OCI-LY7 (cell line): ENCODE data around the gene UBE2E1. TPM values are rescaled to one million over a fixed set of nuclear protein-coding genes. Genes with fewer than 3 reads are reported as not detected.
A peak's percentile ranks its signal among the peaks of the same experiment; 100 is the strongest.
"Not testable (repeated sequence)": the region's sequence is repeated elsewhere in the genome, so short reads cannot be mapped to it uniquely, and the experiment has no call there.

ENCODE experiments used
- BruUV-seq: library from RNA; stranded (reverse); fragments of 400-500 nt; replicated peaks from 2 replicates; lab custom pipeline; 2021; lab: Mats Ljungman, UMichigan
- CTCF ChIA-PET: fragments of 300-600 bp; sonication (Branson Sonifier 250); formaldehyde crosslinking; loops from one replicate; lab custom pipeline; 2022; ENCODE audit warnings: antibody characterized with exemption; ENCODE audit not compliant: unreplicated experiment; lab: Charles Lee
- POLR2A ChIA-PET: fragments of 300-600 bp; sonication (Branson Sonifier 250); formaldehyde crosslinking; loops from one replicate; lab custom pipeline; 2022; ENCODE audit warnings: antibody characterized with exemption; lab: Charles Lee
- DNase-seq: peaks from one replicate; pipeline ENCODE4 v3.0.0-alpha.2; 2015; ENCODE audit warnings: low spot score
- H2AFZ ChIP-seq: fragments of 200-600 bp; sonication (generic), shearing (Covaris generic); 2 replicates; pipeline ENCODE4 v1.6.1; 2014; ENCODE audit warnings: mild to moderate bottlenecking, antibody characterized with exemption, low read length, moderate library complexity
- H3K27ac ChIP-seq: fragments of 200-600 bp; sonication (generic); 2 replicates; pipeline ENCODE4 v1.5.1; 2014; ENCODE audit warnings: mixed run types, low read depth, mild to moderate bottlenecking, moderate library complexity, low read length, inconsistent platforms; ENCODE audit not compliant: poor library complexity, severe bottlenecking
- H3K36me3 ChIP-seq: fragments of 200-600 bp; sonication (generic); 2 replicates; pipeline ENCODE4 v1.6.1; 2014; ENCODE audit warnings: mild to moderate bottlenecking, antibody characterized with exemption, low read length, moderate library complexity, mixed read lengths; ENCODE audit not compliant: insufficient read depth
- H3K4me1 ChIP-seq: fragments of 200-600 bp; sonication (generic); 2 replicates; pipeline ENCODE4 v1.5.1; 2014; ENCODE audit warnings: mild to moderate bottlenecking, low read length; ENCODE audit not compliant: insufficient read depth, poor library complexity, severe bottlenecking
- H3K4me2 ChIP-seq: fragments of 200-600 bp; sonication (generic); 2 replicates; pipeline ENCODE4 v1.6.1; 2014; ENCODE audit warnings: mild to moderate bottlenecking, low read length
- H3K4me3 ChIP-seq: fragments of 200-600 bp; sonication (generic); 2 replicates; pipeline ENCODE4 v1.5.1; 2014; ENCODE audit warnings: mild to moderate bottlenecking, low read depth, low read length; ENCODE audit not compliant: poor library complexity, severe bottlenecking
- H3K79me2 ChIP-seq: fragments of 200-600 bp; sonication (generic); 2 replicates; pipeline ENCODE4 v1.6.1; 2016; ENCODE audit warnings: low read depth, mild to moderate bottlenecking, low read length, moderate library complexity, mixed read lengths; ENCODE audit not compliant: insufficient read depth
- H3K9me2 ChIP-seq: fragments of 200-600 bp; sonication (generic); 2 replicates; pipeline ENCODE4 v1.6.1; 2016; ENCODE audit warnings: mild to moderate bottlenecking, low read length, mixed read lengths; ENCODE audit not compliant: insufficient read depth
- H3K9me3 ChIP-seq: fragments of 200-600 bp; sonication (generic); 2 replicates; pipeline ENCODE4 v1.6.1; 2014; ENCODE audit warnings: mild to moderate bottlenecking, mixed run types, low read length, mixed read lengths
- H4K20me1 ChIP-seq: fragments of 200-600 bp; sonication (generic); 2 replicates; pipeline ENCODE4 v1.6.1; 2014; ENCODE audit warnings: mild to moderate bottlenecking, antibody characterized with exemption, low read length, moderate library complexity, mixed read lengths; ENCODE audit not compliant: insufficient read depth
- EZH2phosphoT487 ChIP-seq: fragments of 200-600 bp; sonication (generic); IDR thresholded peaks from 2 replicates; pipeline ENCODE4 v1.6.1; 2018; ENCODE audit warnings: low read depth, borderline replicate concordance, mild to moderate bottlenecking, mixed run types, antibody characterized with exemption, low read length, moderate library complexity, mixed read lengths
- intact Hi-C: fragments of 100-400 bp; cut with micrococcal nuclease; formaldehyde crosslinking; loops from one replicate; pipeline ENCODE4 v1.10.0; 2022; ENCODE audit not compliant: unreplicated experiment
- total RNA-seq, 2 experiments: library from RNA; depleted of rRNA in 1 of 2; stranded (reverse); fragments of >200 nt in 1 of 2; shearing (Covaris generic) in 1 of 2; gene quantifications; 2 replicates each; pipeline ENCODE4 v1.2.3, GENCODE V29; 2014 to 2022
- TF ChIP-seq, protein P1 (sequence below): fragments of 200-600 bp; sonication (generic); conservative IDR thresholded peaks from 2 replicates; pipeline ENCODE4 v1.5.1; 2014; ENCODE audit warnings: mild to moderate bottlenecking, antibody characterized with exemption, low read length, moderate library complexity, mixed read lengths

The UBE2E1 gene
- total RNA-seq, 2 experiments from 2014 or later = 126 to 142 TPM

DNA sequence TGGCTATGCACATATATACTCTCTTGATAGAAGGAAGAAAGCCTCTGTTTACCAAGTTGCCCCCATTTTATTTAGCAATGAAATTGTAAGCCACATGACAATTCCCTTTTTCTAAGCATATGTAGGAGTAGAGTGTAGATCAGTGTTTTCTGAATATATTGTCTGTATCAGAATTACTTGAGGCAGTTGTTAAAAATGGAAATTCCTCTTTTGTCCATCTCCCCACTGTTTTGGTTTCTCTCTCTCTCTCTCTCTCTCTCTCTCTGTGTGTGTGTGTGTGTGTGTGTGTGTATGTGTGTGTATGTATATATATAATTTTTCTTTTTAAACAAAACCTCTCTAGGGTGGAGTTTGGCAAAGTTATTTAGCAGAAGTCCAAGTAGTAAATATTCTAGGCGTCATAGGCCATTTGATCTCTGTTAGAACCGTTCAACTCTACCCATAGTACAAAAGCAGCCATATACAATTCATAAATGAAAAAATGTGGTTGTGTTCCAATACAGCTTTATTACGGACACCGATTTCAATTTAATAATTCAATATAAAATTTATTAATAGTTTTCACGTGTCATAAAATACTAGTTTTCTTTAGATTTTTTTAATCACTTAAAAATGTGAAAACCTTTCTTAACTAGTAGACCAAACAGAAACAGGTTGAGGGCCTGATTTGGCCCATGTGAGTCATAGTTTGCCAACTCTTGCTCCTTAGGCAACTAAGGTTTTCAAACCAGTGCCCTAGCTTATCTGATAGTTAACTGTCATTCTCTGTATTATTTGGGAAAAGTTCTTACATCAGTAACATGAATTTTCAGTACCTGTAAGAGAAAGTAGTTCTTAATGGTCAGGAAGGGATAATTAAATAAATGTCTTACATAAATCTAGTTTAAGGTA is 39.8 kb downstream of the UBE2E1 start:
- Histone ChIP-seq H3K79me2 (peaks cover 71% of the 10 kb centered on the region), H4K20me1 (peaks cover 5% of the 10 kb centered on the region; the same call in 1 of the 2 replicates), H3K4me3 (no peak overlapping the region), H3K36me3 (peaks cover 10% of the 10 kb centered on the region; the same call in 1 of the 2 replicates), H3K27ac (no peak overlapping the region), H3K9me2 (no peaks in the 10 kb centered on the region), H3K4me2 (no peak overlapping the region), H3K9me3 (no peaks in the 10 kb centered on the region), H3K4me1 (peaks cover 6% of the 10 kb centered on the region), H2AFZ (no peak overlapping the region)
- ChIA-PET POLR2A (interaction anchor here (0.7 to 3.6 kb wide), 10 partner anchors 9 to 656 kb away, joined by 3 to 27 read pairs (median 5); no protein-coding TSS in a partner anchor), CTCF (no interaction called here)
- no peak for DNase-seq
- TF ChIP-seq, protein P1, sequence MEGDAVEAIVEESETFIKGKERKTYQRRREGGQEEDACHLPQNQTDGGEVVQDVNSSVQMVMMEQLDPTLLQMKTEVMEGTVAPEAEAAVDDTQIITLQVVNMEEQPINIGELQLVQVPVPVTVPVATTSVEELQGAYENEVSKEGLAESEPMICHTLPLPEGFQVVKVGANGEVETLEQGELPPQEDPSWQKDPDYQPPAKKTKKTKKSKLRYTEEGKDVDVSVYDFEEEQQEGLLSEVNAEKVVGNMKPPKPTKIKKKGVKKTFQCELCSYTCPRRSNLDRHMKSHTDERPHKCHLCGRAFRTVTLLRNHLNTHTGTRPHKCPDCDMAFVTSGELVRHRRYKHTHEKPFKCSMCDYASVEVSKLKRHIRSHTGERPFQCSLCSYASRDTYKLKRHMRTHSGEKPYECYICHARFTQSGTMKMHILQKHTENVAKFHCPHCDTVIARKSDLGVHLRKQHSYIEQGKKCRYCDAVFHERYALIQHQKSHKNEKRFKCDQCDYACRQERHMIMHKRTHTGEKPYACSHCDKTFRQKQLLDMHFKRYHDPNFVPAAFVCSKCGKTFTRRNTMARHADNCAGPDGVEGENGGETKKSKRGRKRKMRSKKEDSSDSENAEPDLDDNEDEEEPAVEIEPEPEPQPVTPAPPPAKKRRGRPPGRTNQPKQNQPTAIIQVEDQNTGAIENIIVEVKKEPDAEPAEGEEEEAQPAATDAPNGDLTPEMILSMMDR = no peak
- no TSS peak for BruUV-seq
- intact Hi-C loops = no loop called here

DNA sequence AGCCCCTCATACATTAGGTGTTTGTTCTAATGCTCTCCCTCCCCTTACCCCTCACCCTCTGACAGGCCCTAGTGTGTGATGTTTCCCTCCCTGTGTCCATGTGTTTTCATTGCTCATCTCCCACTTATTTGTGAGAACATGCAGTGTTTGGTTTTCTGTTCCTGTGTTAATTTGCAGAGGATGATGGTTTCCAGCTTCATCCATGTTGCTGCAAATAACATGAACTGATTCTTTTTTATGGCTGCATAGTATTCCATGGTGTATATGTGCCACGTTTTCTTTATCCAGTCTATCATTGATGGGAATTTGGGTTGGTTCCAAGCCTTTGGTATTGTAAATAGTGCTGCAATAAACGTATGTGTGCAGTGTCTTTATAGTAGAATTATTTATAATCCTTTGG is 43.7 kb downstream of the UBE2E1 start:
- H3K4me1 ChIP-seq, CTCF ChIA-PET, intact Hi-C loops, H2AFZ ChIP-seq, BruUV-seq, H3K4me2 ChIP-seq, H3K9me2 ChIP-seq, H4K20me1 ChIP-seq, DNase-seq, H3K4me3 ChIP-seq, H3K27ac ChIP-seq: not testable (repeated sequence)
- H3K9me3 ChIP-seq = peaks cover 15% of the 10 kb centered on the region; the same call in 1 of the 2 replicates
- H3K36me3 ChIP-seq = peaks cover 24% of the 10 kb centered on the region
- H3K79me2 ChIP-seq = peaks cover 74% of the 10 kb centered on the region
- POLR2A ChIA-PET = interaction anchor here (1.5 kb wide), 1 partner anchor 10 kb away, joined by 3 read pairs; no protein-coding TSS in a partner anchor

DNA sequence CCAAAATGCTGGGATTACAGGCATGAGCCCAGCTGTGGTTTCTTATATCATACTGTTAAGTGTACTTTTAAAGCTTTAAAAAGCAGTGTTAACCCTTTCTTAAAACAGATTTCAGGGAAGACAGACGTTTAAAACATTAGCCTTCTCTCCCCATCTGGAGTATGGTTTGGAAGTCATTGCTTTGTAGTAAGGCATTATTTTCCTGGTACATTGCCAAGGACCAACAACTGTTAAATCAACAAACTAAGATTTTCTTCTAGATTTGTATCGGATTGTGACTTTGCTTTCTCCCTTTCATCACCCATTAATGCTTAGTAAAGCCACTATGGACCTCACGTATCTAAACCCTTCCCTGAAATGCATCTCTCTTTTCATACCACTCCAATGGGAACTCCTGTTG is 50.5 kb downstream of the UBE2E1 start:
- H3K9me3 ChIP-seq = peaks cover 13% of the 10 kb centered on the region; the same call in 1 of the 2 replicates
- TF ChIP-seq, protein P1 = no peak
- no peak for TF ChIP-seq EZH2phosphoT487
- peaks cover 29% of the 10 kb centered on the region for H3K4me1 ChIP-seq
- POLR2A ChIA-PET = interaction anchor here (0.6 to 4.1 kb wide), 4 partner anchors 10 to 60 kb away, joined by 3 to 27 read pairs (median 4); partner anchors contain the start of genes NKIRAS1 and RPL15
- no TSS peak for BruUV-seq
- no peak for DNase-seq
- no peak overlapping the region for H3K27ac ChIP-seq
- peak overlapping the region; percentile 55 for H3K4me2 ChIP-seq
- intact Hi-C loops = loop anchor here (5.0 kb wide), 1 partner anchor 44 kb away; no protein-coding TSS in a partner anchor
- peaks cover 19% of the 10 kb centered on the region for H3K36me3 ChIP-seq
- H3K4me3 ChIP-seq = no peak overlapping the region
- CTCF ChIA-PET = no interaction called here
- H3K79me2 ChIP-seq = peaks cover 77% of the 10 kb centered on the region
- no peak overlapping the region for H2AFZ ChIP-seq
- no peaks in the 10 kb centered on the region for H3K9me2 ChIP-seq
- peaks cover 30% of the 10 kb centered on the region for H4K20me1 ChIP-seq
